Measurements from ENCODE around the gene HDDC2.

DNA sequence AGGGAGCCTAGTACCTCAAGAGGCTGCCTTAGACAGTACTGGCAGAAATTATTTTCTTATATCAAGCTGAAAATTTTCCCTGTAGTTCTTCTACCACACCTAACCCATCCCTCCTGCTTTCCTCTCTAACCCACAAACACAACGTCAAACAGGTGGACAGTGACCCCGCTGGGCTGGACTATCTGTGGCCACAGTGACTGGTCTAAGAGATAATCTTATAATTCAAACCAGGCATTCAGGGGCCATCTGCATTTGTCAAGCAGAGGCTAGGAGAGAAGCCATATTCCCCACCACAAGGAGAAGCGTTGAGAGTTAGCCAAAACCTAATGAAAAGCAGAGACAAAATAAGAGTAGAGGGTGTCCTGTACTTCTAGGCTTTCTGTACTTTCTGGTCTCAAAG, 8.2 kb downstream of the HDDC2 start:
- TF ChIP-seq, protein P1, sequence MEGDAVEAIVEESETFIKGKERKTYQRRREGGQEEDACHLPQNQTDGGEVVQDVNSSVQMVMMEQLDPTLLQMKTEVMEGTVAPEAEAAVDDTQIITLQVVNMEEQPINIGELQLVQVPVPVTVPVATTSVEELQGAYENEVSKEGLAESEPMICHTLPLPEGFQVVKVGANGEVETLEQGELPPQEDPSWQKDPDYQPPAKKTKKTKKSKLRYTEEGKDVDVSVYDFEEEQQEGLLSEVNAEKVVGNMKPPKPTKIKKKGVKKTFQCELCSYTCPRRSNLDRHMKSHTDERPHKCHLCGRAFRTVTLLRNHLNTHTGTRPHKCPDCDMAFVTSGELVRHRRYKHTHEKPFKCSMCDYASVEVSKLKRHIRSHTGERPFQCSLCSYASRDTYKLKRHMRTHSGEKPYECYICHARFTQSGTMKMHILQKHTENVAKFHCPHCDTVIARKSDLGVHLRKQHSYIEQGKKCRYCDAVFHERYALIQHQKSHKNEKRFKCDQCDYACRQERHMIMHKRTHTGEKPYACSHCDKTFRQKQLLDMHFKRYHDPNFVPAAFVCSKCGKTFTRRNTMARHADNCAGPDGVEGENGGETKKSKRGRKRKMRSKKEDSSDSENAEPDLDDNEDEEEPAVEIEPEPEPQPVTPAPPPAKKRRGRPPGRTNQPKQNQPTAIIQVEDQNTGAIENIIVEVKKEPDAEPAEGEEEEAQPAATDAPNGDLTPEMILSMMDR (IDR thresholded peaks at IDR 0.05), result no peak
- TF ChIP-seq POLR2A (IDR thresholded peaks at IDR 0.05), result no peak
